SK-N-SH (cell line): ENCODE results near the gene SMS. TPM values are rescaled to one million over a fixed set of nuclear protein-coding genes. Genes with fewer than 3 reads are reported as not detected.

Source experiments
- CTCF ChIA-PET: fragments of 300-600, 350-600 bp; formaldehyde crosslinking; extraction: SDS; loops from one replicate; lab custom pipeline; 2021; lab: Yijun Ruan, JAX
- POLR2A ChIA-PET: fragments of 350-600 bp; sonication (Branson Sonifier 250); formaldehyde crosslinking; extraction: SDS; loops from one replicate; lab custom pipeline; 2020; ENCODE audit warnings: antibody characterized with exemption, inconsistent platforms; lab: Yijun Ruan, JAX
- DNase-seq: peaks from one replicate; pipeline ENCODE4 v3.0.0; 2012
- H2AFZ ChIP-seq: fragments of 200-600 bp; sonication (generic); 2 replicates; pipeline ENCODE4 v1.8.1; 2016; ENCODE audit warnings: antibody characterized with exemption, mild to moderate bottlenecking, low read depth
- H3F3A ChIP-seq: fragments of 200-600 bp; sonication (generic); replicated peaks from 2 replicates; pipeline ENCODE3; 2016; ENCODE audit warnings: antibody characterized with exemption, mild to moderate bottlenecking; ENCODE audit not compliant: insufficient read depth
- H3K27ac ChIP-seq, 2 experiments: fragments of 200-500 bp in 1 of 2; fragments of 200-600 bp in 1 of 2; sonication (Bioruptor generic) in 1 of 2; sonication (generic), shearing (Covaris generic) in 1 of 2; 2 replicates each; pipeline versions ENCODE4 v1.5.1 to v1.6.1; 2014 to 2016; ENCODE audit warnings: low read depth in 2 of 2, inconsistent platforms in 1 of 2, low read length in 1 of 2, mild to moderate bottlenecking in 1 of 2, mixed read lengths in 1 of 2
- H3K27me3 ChIP-seq: fragments of 200-600 bp; sonication (generic), shearing (Covaris generic); 2 replicates; pipeline ENCODE4 v1.6.1; 2016; ENCODE audit warnings: mixed run types; ENCODE audit not compliant: insufficient read depth
- H3K36me3 ChIP-seq, 2 experiments: fragments of 200-500 bp in 1 of 2; fragments of 200-600 bp in 1 of 2; sonication (Bioruptor generic) in 1 of 2; sonication (generic) in 1 of 2; replicated peaks in 1 of 2; 2 replicates each; pipeline versions ENCODE3 to v1.5.1; 2014 to 2016; ENCODE audit warnings: low read length in 1 of 2, mild to moderate bottlenecking in 1 of 2; ENCODE audit not compliant: insufficient read depth in 2 of 2, control insufficient read depth in 1 of 2
- H3K4me1 ChIP-seq, 2 experiments: fragments of 200-500 bp in 1 of 2; fragments of 200-600 bp in 1 of 2; sonication (Bioruptor generic) in 1 of 2; sonication (generic), shearing (Covaris generic) in 1 of 2; 2 replicates each; pipeline versions ENCODE4 v1.5.1 to v1.6.1; 2014 to 2016; ENCODE audit warnings: low read depth in 1 of 2, low read length in 1 of 2, mixed run types in 1 of 2; ENCODE audit not compliant: insufficient read depth in 2 of 2, control insufficient read depth in 1 of 2
- H3K4me2 ChIP-seq: fragments of 200-600 bp; sonication (generic), shearing (Covaris generic); 2 replicates; pipeline ENCODE4 v1.6.1; 2017; ENCODE audit warnings: mixed run types
- H3K4me3 ChIP-seq, 2 experiments: fragments of 200-500 bp in 1 of 2; fragments of 200-600 bp in 1 of 2; sonication (Bioruptor generic) in 1 of 2; sonication (generic), shearing (Covaris generic) in 1 of 2; 2 replicates each; pipeline versions ENCODE4 v1.5.1 to v1.8.1; 2014 to 2016; ENCODE audit warnings: low read depth in 2 of 2, inconsistent platforms in 1 of 2, low read length in 1 of 2, mild to moderate bottlenecking in 1 of 2, mixed read lengths in 1 of 2, moderate library complexity in 1 of 2
- H3K79me2 ChIP-seq: fragments of 200-600 bp; sonication (generic); 2 replicates; pipeline ENCODE4 v1.8.1; 2017; ENCODE audit warnings: mild to moderate bottlenecking; ENCODE audit not compliant: insufficient read depth
- H3K9ac ChIP-seq: fragments of 200-600 bp; sonication (generic); 2 replicates; pipeline ENCODE4 v1.6.1; 2017; ENCODE audit warnings: mixed run types
- H3K9me2 ChIP-seq: fragments of 200-600 bp; sonication (generic); 2 replicates; pipeline ENCODE4 v1.6.1; 2017; ENCODE audit warnings: mixed run types
- H3K9me3 ChIP-seq: fragments of 200-600 bp; sonication (generic); 2 replicates; pipeline ENCODE4 v1.6.1; 2017; ENCODE audit warnings: mixed run types, mild to moderate bottlenecking, moderate library complexity
- H4K20me1 ChIP-seq: fragments of 200-600 bp; sonication (generic); 2 replicates; pipeline ENCODE4 v1.6.1; 2017; ENCODE audit warnings: mild to moderate bottlenecking, mixed run types; ENCODE audit not compliant: insufficient read depth
- ELF1 ChIP-seq: IDR thresholded peaks from 2 replicates; pipeline ENCODE4 v1.4.0; 2012
- EZH2phosphoT487 ChIP-seq: fragments of 200-600 bp; sonication (generic); IDR thresholded peaks from 2 replicates; pipeline ENCODE4 v1.6.1; 2017; ENCODE audit warnings: low read depth, mixed run types, mild to moderate bottlenecking, antibody characterized with exemption, moderate library complexity, borderline replicate concordance
- FOSL2 ChIP-seq: IDR thresholded peaks from 2 replicates; pipeline ENCODE4 v1.4.0; 2012; ENCODE audit warnings: low read depth, mild to moderate bottlenecking, moderate library complexity, borderline replicate concordance
- FOXM1 ChIP-seq: IDR thresholded peaks from 2 replicates; pipeline ENCODE4 v1.4.0; 2012; ENCODE audit warnings: low read depth, mild to moderate bottlenecking
- GABPA ChIP-seq: IDR thresholded peaks from 2 replicates; pipeline ENCODE4 v1.4.0; 2012; ENCODE audit warnings: low read depth, mild to moderate bottlenecking
- GATA2 ChIP-seq: sonication (generic); formaldehyde crosslinking; IDR thresholded peaks from 2 replicates; pipeline ENCODE4 v1.5.0; 2020; ENCODE audit warnings: mild to moderate bottlenecking, missing genetic modification reagents
- JUND ChIP-seq: IDR thresholded peaks from 2 replicates; pipeline ENCODE4 v1.4.0; 2012
- NRF1 ChIP-seq: IDR thresholded peaks from 2 replicates; pipeline ENCODE4 v1.6.1; 2012; ENCODE audit warnings: low read depth, mild to moderate bottlenecking, low read length
- POLR2AphosphoS5 ChIP-seq: IDR thresholded peaks from 2 replicates; pipeline ENCODE4 v1.6.1; 2012; ENCODE audit warnings: low read depth, low read length
- RCOR1 ChIP-seq: fragments of 150-350 bp; IDR thresholded peaks from 2 replicates; pipeline ENCODE4 v1.6.1; 2017; ENCODE audit warnings: antibody characterized with exemption, low read length
- RFX5 ChIP-seq: IDR thresholded peaks from 2 replicates; pipeline ENCODE4 v1.6.1; 2012; ENCODE audit warnings: mild to moderate bottlenecking, improper control_type of control experiment, low read length
- SIN3A ChIP-seq: IDR thresholded peaks from 2 replicates; pipeline ENCODE4 v1.6.1; 2012; ENCODE audit warnings: low read depth, mild to moderate bottlenecking, low read length, moderate library complexity, borderline replicate concordance
- TAF1 ChIP-seq: IDR thresholded peaks from 2 replicates; pipeline ENCODE4 v1.6.1; 2012; ENCODE audit warnings: low read depth, mild to moderate bottlenecking, low read length, moderate library complexity, borderline replicate concordance
- TCF12 ChIP-seq: IDR thresholded peaks from 2 replicates; pipeline ENCODE4 v1.4.0; 2012
- USF1 ChIP-seq: IDR thresholded peaks from 2 replicates; pipeline ENCODE4 v1.4.0; 2012; ENCODE audit warnings: low read depth, borderline replicate concordance
- USF2 ChIP-seq: fragments of 150-350 bp; IDR thresholded peaks from 2 replicates; pipeline ENCODE4 v1.6.1; 2017; ENCODE audit warnings: antibody characterized with exemption, low read length, low read depth, borderline replicate concordance
- WGBS: methylation state at CpG from one replicate; pipeline ENCODE4 v1.1.6; 2017; ENCODE audit warnings: low lambda C conversion rate; 5-methylcytosine and 5-hydroxymethylcytosine counted together
- polyA plus RNA-seq, 3 experiments: library from polyadenylated mRNA; depleted of rRNA; stranded (reverse); fragments of >200 nt; gene quantifications; 2 replicates each; pipeline ENCODE4 v1.2.3, GENCODE V29; 2012
- TF ChIP-seq, protein P1 (sequence below): fragments of 150-350 bp; IDR thresholded peaks from 2 replicates; pipeline ENCODE4 v1.6.1; 2016; ENCODE audit warnings: mild to moderate bottlenecking, low read depth, low read length
- TF ChIP-seq, protein P2 (sequence below): IDR thresholded peaks from 2 replicates; pipeline ENCODE4 v1.6.1; 2012; ENCODE audit warnings: mild to moderate bottlenecking, low read depth, low read length, moderate library complexity
- TF ChIP-seq, protein P3 (sequence below): fragments of 200-600 bp; sonication (generic); IDR thresholded peaks from 2 replicates; pipeline ENCODE4 v1.6.1; 2017; ENCODE audit warnings: antibody characterized with exemption, mild to moderate bottlenecking, moderate library complexity

Gene SMS
- polyA plus RNA-seq, 1 of the 3 experiments (the other 2 are of a cell fraction) = 116 TPM

DNA sequence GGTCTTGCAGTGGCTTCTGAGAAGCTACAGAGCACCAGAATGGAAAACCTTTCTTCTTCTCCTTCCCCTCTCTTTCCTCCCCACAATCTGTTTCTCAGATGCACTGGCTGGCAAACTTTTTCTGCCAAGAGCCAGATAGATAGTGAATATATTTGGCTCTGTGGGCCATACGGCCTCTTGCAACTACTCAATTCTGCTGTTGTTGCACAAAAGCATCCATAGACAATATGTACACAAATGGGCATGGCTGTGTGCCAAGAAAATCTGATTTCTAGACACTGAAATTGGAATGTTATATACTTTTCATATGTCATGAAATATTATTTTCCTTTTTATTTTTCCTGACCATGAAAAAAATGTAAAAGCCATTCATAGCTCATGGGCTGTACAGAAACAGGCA is 94.7 kb downstream of the SMS start:
- no peaks in the 10 kb centered on the region for H3F3A ChIP-seq
- H4K20me1 ChIP-seq = no peaks in the 10 kb centered on the region
- H3K9ac ChIP-seq = no peak overlapping the region
- DNase-seq = no peak
- ChIA-PET CTCF (interaction anchor here (1.2 kb wide), 1 partner anchor 50 kb away, joined by 4 read pairs; no protein-coding TSS in a partner anchor), POLR2A (no interaction called here)
- H3K36me3 ChIP-seq = no peaks in the 10 kb centered on the region
- no peaks in the 10 kb centered on the region for H3K9me3 ChIP-seq
- TF ChIP-seq POLR2AphosphoS5 (no peak), USF1 (no peak), EZH2phosphoT487 (no peak), FOSL2 (no peak), RCOR1 (no peak), SIN3A (no peak), TAF1 (no peak), NRF1 (no peak), GATA2 (no peak), FOXM1 (no peak), GABPA (no peak), ELF1 (no peak), USF2 (no peak), TCF12 (no peak), JUND (no peak), RFX5 (no peak)
- TF ChIP-seq, protein P1, sequence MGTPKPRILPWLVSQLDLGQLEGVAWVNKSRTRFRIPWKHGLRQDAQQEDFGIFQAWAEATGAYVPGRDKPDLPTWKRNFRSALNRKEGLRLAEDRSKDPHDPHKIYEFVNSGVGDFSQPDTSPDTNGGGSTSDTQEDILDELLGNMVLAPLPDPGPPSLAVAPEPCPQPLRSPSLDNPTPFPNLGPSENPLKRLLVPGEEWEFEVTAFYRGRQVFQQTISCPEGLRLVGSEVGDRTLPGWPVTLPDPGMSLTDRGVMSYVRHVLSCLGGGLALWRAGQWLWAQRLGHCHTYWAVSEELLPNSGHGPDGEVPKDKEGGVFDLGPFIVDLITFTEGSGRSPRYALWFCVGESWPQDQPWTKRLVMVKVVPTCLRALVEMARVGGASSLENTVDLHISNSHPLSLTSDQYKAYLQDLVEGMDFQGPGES = no peak
- TF ChIP-seq, protein P2, sequence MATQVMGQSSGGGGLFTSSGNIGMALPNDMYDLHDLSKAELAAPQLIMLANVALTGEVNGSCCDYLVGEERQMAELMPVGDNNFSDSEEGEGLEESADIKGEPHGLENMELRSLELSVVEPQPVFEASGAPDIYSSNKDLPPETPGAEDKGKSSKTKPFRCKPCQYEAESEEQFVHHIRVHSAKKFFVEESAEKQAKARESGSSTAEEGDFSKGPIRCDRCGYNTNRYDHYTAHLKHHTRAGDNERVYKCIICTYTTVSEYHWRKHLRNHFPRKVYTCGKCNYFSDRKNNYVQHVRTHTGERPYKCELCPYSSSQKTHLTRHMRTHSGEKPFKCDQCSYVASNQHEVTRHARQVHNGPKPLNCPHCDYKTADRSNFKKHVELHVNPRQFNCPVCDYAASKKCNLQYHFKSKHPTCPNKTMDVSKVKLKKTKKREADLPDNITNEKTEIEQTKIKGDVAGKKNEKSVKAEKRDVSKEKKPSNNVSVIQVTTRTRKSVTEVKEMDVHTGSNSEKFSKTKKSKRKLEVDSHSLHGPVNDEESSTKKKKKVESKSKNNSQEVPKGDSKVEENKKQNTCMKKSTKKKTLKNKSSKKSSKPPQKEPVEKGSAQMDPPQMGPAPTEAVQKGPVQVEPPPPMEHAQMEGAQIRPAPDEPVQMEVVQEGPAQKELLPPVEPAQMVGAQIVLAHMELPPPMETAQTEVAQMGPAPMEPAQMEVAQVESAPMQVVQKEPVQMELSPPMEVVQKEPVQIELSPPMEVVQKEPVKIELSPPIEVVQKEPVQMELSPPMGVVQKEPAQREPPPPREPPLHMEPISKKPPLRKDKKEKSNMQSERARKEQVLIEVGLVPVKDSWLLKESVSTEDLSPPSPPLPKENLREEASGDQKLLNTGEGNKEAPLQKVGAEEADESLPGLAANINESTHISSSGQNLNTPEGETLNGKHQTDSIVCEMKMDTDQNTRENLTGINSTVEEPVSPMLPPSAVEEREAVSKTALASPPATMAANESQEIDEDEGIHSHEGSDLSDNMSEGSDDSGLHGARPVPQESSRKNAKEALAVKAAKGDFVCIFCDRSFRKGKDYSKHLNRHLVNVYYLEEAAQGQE = no peak
- TF ChIP-seq, protein P3, sequence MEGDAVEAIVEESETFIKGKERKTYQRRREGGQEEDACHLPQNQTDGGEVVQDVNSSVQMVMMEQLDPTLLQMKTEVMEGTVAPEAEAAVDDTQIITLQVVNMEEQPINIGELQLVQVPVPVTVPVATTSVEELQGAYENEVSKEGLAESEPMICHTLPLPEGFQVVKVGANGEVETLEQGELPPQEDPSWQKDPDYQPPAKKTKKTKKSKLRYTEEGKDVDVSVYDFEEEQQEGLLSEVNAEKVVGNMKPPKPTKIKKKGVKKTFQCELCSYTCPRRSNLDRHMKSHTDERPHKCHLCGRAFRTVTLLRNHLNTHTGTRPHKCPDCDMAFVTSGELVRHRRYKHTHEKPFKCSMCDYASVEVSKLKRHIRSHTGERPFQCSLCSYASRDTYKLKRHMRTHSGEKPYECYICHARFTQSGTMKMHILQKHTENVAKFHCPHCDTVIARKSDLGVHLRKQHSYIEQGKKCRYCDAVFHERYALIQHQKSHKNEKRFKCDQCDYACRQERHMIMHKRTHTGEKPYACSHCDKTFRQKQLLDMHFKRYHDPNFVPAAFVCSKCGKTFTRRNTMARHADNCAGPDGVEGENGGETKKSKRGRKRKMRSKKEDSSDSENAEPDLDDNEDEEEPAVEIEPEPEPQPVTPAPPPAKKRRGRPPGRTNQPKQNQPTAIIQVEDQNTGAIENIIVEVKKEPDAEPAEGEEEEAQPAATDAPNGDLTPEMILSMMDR = no peak
- no peaks in the 10 kb centered on the region for H3K27me3 ChIP-seq
- WGBS = 43% methylated on average over 1 of the region's 1 CpG
- H2AFZ ChIP-seq = no peak overlapping the region
- H3K4me3 ChIP-seq = no peak overlapping the region
- H3K9me2 ChIP-seq = no peaks in the 10 kb centered on the region
- no peak overlapping the region for H3K4me2 ChIP-seq
- H3K27ac ChIP-seq = no peak overlapping the region
- no peaks in the 10 kb centered on the region for H3K79me2 ChIP-seq
- H3K4me1 ChIP-seq = no peaks in the 10 kb centered on the region
